GM18907 (cell line): Measurements from ENCODE around the gene PNP.
A peak's percentile ranks its signal among the peaks of the same experiment; 100 is the strongest.
"Not testable (repeated sequence)": the region's sequence is repeated elsewhere in the genome, so short reads cannot be mapped to it uniquely, and the experiment has no call there.

Experiments used
- ATAC-seq: cut with Tn5 transposase; IDR thresholded peaks from one replicate; pipeline ENCODE4 v1.9.1; 2021; ENCODE audit warnings: mild to moderate bottlenecking, moderate library complexity; ENCODE audit not compliant: unreplicated experiment

PNP gene

DNA sequence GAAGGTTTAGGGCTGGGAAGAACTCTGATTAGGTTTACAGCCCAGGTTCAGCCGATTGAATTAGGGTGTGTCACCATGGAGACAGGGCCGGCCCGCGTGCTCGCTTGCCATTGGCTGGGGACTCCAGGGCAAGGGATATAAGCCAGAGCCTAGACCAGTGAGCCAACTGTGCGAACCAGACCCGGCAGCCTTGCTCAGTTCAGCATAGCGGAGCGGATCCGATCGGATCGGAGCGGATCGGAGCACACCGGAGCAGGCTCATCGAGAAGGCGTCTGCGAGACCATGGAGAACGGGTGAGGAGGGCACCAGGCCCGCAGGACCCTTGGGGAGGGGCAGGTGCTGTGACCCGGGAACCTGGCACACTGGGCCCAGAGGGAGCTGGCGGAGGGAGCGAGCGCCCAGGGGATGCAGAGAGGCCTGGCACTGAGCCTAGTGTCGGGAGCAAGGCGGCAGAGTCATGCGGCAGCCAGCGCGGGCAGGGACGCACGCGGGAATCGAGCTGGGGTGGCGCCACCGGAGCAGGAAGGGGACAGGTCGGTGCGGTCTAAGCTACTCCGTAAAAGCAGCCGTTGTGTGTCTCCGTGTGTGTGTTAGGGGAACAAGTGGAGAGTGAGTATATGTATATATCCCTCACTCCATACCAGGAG lies at the start of gene PNP:
Gene PNP, plus strand, starts transcription at position 165 of the 648 bp plus-strand sequence. Its CDS starts 119 bp downstream, at position 284.
- peak; percentile 98 for ATAC-seq

DNA sequence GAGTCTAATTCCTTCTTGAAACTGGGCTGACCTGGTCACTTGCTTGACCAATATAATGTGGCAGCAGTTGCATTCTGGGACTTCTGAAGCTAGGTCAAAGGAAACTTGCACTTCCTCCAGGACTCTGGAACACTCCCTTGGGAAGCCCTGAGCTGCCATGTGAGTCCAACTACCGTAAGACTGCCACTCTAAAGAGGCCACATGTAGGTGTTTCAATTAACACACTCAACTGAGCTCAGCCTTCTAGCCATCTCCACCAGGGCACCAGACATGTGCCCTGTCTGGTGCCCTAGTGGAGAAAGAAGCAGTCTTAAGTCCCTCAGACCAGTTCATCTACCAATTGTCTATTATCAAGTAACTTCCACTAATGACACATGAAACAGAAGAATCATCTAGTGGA lies 49.8 kb upstream of the PNP start:
- ATAC-seq: no peak

DNA sequence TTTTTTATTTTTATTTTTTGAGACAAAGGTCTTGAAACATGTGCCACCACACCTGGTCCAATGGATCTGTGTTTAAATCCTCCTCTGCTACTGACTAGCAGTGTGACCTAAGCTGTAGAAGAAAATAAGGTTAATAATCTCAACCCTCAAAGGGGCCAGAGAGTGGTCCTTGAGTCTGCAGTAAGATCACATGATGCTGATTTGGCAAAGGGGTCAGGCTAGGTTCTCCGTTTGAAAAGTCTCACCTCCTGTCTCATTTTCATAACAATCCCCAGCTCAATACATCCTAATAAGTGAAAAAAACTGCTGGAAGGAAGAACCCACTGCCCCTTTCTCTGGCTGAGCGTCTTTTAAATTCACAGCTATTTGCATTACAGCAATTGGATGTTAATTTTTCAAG lies 47.9 kb upstream of the PNP start:
- ATAC-seq: no peak

DNA sequence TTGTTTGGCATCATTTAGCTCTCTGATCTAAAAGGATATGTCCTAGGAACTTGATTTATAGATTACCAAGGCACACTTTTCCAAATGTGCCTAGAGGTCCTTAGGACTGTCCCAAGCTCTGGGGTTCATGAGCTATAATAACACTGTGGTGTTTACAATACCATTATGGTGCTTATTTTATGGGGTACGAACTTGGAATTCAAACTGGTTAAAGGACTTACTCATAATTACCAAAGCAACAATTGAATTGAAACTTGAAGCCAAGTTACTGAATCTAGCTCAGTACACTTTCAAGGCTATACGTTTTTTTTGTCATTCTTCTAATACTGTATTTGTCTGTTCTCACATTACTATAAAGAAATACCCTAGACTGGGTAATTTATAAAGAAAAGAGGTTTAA lies 46.3 kb upstream of the PNP start:
- ATAC-seq: no peak

DNA sequence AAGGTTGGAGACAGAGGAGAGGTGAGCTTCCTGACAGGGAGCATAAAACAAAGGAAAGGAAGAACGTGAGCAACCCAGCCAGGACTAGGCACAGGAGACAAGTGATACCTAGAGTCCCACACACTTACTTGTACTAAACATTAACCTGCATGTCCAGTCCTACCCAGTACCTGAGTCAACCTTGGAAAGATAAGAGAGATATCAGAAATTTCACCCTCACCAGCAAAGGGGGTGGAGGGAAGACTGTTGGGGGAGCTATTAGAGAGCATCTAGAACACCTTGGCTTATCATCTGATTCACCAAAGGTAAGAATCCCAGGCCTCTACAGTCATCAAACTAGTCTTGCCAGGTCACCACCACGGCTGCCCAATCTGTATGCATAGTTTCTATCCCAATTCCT lies 44.4 kb upstream of the PNP start:
- no peak for ATAC-seq

DNA sequence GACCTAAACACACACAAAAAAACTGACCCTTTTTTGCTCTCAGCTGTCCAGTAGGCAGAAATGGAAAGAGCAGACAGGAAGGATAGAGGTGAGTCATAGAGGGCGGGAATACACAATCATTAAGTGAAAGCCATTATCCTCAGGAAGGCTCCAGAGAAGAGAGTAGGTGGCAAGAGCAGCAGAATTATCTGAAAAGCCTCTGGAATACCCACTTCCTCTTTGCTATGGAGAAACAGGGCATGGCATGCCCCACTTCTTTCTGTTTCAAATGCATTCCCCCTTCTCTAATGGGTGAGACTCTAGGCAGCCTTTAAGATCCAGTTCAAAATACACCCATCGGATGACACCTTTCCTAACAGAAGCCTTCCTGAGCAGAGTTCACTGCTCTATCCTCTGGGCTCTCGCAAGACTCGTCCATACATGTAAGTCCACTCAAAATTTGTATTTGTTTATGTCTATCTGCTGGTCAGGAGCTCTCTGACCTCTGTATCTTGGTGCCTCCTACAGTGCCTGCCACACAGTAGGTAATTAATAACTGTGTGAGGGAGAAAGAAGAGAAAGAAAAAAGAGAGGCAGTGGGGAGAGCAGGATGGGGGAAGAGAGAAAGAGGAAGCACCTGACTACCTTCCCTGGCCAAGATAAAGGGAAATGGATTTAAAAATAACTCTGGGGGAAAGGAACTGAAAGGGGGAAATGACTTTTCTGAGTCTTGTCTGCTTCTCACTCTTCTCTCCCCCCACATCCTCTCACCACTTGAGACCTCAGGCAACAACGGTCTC lies 41.8 kb upstream of the PNP start:
- ATAC-seq: peak; percentile 73

DNA sequence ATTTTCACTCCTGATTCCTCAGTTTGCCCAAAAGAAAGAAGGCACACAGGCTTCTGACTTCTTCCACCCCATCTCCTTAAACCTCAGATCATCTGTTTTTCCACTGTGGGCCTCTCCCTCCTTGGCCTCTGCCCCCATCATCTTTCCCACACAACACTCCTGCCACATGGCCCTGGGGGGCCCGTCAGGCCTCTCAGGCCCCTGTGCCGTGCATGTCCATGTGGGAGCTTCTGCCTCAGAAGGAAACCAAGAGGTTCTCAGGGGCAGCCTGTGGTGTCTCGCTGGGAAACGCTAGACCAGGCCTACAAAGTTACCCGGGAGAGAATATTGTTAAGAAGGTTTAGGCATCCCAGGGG lies 41.2 kb upstream of the PNP start:
- peak; percentile 45 for ATAC-seq

DNA sequence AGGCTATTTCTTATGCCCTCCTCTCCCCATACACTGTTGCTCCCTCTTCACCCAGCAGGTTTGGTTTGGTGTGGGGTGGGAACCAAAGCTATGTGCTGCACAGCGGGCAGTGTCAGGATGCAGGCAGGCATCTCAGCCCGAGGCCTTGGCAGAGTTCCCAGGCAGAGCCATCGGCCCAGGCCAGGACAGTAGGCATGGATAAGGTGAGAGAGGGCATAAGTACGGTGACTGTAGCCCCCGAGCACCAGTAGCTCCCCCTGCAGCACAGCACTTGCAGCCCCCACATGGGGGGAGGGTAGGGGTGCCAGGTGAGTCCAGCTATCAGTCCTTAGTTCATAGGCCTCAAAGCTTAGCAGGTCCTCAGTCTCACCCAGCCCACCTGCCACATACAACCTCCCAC lies 40.4 kb upstream of the PNP start:
- ATAC-seq: no peak

DNA sequence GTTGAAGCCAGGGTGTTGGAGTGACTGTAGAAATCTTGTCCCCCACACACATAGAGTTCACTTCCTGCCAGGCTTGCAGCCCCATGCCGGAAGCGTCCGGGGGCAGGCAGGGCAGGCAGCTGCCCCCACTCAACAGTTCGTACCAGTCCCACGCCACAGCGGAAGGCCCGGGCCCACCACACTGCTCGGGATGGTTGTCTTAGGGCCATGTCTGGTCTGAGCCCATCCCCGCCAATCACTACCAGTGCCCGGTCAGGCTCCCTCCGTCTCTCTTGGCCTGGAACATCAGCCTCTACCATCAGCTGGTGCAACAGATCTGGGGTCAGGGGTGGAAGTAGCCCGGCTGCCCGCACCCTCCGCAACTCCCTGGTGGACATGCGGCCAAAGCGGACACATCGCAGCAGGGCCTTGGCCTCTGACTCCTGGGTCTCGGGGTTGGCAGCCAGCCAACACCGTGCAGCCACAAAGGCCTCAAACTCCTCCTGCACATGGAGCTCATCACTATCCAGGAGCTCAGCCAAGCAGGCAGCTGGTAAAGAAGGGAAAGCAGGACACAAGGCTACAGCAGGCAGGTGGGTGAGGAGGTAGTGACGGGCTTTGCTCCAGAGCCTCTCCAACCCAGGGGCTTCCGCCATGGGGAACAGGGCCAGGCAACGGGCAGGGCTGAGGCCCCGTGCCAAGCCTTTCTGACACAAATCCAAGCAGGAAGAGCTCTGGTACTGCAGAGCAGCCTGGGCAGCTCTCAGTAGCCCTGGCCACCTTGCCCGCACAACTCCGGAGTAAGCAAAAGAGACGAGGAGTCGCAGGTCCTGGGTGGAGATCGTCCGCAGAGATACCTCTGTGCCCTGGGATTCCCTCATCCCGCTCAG lies 39.2 kb upstream of the PNP start:
- ATAC-seq: no peak

DNA sequence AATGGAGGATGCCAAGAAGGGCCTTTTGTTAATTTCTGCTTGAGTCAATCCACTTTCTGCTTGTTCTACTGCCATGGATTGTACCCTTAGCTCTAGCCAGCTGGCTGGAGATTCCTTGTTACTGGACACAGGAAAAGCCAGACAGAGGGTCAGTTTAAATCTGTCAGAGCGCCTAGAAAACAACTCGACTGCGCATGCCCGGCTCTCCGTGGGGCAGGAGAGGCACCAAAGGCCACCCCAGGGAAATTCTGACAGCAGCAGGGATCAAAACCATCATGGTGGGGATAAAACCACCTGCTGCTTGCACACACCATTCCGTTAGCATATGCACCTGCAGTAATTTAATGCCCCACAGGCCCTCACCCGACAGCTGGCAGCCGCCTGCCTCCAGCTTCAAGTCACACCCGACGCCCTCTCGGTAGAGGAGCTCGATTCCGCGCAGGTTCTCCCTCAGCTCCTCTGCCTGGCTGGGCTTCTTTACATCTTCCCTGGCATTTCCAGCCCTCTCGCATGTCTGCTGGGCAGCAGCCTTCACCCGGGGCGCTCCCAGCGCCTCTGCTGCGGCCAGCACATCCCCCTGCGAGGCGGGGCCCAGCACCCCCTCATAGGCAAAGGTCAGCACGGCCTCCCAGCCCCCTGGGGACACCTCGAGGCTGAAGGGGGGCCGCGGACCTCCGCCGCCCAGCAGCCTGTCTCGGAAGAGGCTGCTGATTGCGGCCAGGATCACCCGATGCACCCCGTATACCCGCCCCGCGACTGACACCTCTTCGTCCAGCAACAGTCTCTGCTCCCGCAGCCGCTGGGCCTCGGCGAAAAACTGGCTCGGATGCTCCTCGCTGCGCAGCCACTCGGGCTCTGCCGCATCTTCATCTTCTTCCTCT lies 34.3 kb upstream of the PNP start:
- no peak for ATAC-seq

DNA sequence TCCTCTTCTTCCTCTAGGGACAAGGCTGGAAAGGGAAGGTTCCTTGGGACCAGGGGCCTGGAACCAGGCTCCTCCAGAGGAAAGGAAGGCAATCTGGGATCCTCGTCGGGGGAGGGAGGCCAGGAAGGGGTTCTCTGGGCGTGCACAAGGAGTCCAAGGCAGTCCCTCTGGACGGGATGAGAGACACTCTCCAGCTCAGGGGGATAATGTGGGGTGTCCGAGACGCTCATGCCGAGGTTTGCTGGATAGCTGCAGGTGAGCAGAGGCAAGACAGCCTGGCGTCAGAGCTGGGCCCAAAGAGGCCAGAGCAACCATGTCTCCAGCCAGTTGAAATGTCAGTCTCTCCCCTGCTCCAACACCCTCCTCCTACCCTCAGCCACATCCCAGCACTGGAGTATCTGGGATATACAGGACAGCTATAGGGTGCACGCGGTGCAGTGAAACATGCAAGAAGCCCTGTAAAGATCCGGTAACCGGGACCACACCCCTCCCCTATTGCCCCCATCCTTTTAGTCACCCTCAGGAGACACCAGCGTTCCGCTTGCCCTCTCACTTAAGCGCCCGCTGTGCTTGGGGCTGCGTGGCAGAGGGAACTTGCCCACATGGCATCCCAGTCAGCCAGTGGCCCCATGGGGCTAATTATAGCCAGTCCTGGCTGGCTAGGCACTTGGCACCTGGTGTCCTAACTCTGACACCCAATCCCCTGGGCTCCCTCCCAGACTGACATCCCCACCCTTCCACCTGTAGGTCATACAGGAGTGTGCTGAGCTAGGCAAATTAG lies 33.4 kb upstream of the PNP start, which contains the start of gene KLHL33:
Gene KLHL33, minus strand, starts transcription at position 585 of the 781 bp plus-strand sequence. Its CDS starts 355 bp downstream, at position 230.
- ATAC-seq: no peak

DNA sequence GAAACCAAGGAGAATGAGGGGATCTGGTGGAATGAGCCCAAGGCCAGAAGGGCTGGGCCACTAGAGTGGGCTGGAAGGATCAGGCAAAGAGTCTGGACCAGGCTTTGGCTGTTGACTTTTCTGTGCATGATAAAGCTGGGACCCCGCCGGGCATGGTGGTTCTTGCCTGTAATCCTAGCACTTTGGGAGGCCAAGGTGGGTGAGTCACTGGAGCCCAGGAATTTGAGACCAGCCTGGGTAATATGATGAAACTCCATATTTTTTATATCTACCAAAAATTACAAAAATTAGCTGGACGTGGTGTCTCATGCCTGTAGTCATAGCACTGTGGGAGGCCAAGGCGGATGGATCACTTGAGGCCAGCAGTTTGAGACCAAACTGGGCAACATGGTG lies 32.8 kb upstream of the PNP start:
- no peak for ATAC-seq

DNA sequence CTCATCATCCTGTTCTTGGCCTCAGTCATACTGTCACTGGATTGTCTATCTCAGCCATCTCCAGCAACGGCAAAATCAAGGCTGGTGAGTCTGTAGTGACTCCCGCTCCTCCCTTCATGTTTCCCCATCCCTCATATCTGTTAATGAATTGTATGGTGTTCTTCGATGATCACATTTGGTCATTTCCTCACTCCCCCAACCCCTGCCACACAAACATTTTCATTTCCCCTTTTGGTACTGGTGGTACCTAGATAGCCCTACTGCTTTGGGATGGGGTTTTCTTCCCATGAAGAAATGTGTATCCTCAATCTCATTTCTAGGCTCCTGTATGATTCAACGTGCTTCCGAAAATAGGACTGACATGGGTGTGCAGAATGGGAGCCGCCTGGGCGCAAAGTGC lies 30.5 kb upstream of the PNP start:
- ATAC-seq: peak; percentile 62

DNA sequence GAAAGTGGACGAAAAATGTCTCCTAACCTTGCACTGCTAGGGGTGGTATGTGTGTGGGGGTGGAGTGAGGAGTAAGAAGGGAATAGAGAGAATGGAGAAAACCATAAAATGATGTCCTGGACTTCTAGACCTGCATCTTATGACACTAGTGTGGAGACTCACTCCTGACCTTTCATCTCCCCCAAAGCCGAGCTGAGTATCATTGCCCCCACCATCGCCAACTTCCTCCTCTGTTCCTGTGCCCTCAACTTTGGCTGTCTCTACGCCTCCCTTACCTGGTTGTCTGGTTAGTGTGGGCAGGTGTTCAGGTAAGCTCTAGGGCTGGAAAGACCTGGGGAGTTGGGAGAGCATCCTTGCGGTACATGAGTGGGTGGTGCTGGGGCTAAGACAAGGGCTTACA lies 28.7 kb upstream of the PNP start:
- ATAC-seq: no peak

DNA sequence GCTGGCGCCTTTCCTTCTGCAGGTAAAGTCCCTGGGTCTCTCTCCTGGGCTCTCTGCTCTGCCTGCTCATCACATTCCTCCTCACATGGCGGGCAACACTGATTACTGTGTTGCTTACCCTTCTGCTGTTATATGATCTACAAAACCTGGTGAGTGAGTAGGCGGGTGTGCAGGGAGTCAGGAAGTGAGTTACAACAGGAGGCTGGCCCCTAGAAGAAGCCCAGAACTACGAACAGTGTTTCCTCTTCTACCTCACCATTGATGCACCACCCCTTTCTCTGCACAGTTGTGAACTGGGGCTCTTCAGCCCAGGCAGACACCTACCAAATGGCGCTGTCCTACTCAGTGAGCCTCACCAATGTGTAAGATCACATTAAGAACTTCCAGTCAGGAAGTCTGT lies 28.3 kb upstream of the PNP start:
- no peak for ATAC-seq

DNA sequence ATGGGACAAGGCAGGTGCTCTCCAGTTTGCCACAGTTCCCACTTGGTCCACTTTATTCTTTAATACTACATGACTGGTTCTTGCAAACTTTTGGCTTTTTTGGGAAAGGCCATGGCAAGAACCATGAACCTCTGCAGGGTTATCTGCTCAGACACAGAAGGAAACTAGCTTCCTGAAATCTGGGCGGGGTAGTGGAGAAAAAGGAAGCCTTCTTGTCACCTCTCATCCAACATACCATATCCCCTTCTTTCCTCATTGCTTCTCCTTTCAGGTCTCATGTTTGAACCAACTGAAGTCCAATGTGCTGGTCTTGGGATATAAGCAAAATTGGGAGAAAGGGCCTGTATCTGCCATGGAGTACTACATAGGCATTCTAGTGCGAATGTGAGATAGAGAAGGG lies 27.7 kb upstream of the PNP start:
- ATAC-seq: no peak

DNA sequence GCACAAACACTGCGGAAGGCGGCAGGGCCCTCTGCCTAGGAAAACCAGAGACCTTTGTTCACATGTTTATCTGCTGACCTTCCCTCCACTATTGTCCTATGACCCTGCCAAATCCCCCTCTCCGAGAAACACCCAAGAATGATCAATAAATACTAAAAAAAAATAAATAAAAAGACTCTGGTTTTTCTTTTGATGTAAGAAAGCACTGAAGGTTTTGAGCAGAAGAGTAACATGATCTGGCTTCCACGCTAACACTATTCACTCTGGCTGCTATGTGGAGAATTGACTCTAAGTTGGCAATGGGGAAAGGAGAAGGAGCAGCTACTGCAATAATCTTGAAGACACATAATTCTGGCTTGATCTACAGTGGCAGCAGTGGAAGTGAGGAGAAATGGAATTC lies 25.6 kb upstream of the PNP start:
- ATAC-seq: not testable (repeated sequence)

DNA sequence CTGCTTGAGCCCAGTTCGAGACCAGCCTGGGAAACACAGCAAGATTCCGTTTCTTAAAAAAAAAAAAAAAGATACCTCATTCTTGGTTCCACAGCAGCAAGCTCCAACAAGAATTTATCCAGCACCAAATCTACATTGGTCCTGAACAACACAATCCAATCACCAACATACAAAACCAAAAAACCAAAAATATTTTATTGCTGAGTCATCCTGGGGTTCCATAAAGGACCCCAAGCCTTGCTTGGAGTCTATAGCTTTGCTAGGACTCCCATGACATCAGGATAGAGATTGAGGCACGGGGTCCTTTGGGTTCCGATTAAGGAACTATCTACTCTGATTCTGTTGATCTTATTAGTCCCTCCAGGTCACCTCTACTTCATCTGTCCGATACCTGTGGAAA lies 22.3 kb upstream of the PNP start:
- ATAC-seq: no peak

DNA sequence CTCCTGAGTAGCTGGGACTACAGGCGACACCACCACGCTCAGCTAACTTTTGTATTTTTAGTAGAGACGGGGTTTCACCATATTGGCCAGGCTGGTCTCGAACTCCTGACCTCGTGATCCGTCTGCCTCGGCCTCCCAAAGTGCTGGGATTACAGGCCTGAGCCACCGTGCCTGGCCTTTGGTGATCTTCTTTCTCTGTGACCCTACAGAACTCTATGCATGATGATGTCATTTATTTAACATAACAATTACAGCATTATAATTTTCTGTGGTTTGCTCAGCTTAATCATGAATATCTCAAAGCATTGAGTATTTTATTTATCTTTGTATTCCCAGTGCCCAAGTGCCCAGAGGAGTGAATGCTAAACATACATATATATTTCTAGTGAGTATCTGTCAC lies 16.4 kb upstream of the PNP start:
- ATAC-seq: not testable (repeated sequence)
